T-cell (primary cell): ENCODE results near the gene CAPN5. TPM values are rescaled to one million over a fixed set of nuclear protein-coding genes. Genes with fewer than 3 reads are reported as not detected.

ENCODE experiments used
- ATAC-seq, 4 experiments: fragments of 200-7000 bp in 3 of 4; fragments of 150-1000 bp in 1 of 4; cut with Tn5 transposase; replicated peaks in 1 of 4; 1 replicate in 3 of 4; 2 replicates in 1 of 4; pipeline ENCODE4 v1.10.0; 2021; ENCODE audit warnings: moderate library complexity in 3 of 4, mild to moderate bottlenecking in 2 of 4, moderate number of reproducible peaks in 1 of 4
- CTCF ChIA-PET, 2 donors: fragments of 300-600 bp; sonication (Branson Sonifier 250); formaldehyde crosslinking; loops; one replicate each; lab custom pipeline; 2022; ENCODE audit warnings: antibody characterized with exemption in 2 of 2; lab: Charles Lee
- POLR2A ChIA-PET, 2 donors: fragments of 300-600 bp; sonication (Branson Sonifier 250); formaldehyde crosslinking; loops; one replicate each; lab custom pipeline; 2022; ENCODE audit warnings: antibody characterized with exemption in 2 of 2; lab: Charles Lee
- DNase-seq, 35 experiments: peaks; one replicate each; pipeline versions ENCODE4 v3.0.0 to v3.0.0-alpha.2; 2013 to 2023
- H3K27ac ChIP-seq: one replicate; pipeline ENCODE4 v1.5.1; 2013; ENCODE audit warnings: low read length
- H3K27me3 ChIP-seq, 2 experiments: replicated peaks in 1 of 2; 1 replicate in 1 of 2; 2 replicates in 1 of 2; pipeline versions ENCODE4 v1.6.1 to v1.7.0; 2013; ENCODE audit warnings: low read length in 1 of 2, mixed read lengths in 1 of 2; ENCODE audit not compliant: control insufficient read depth in 2 of 2, insufficient read depth in 2 of 2; ENCODE audit errors: extremely low read depth in 1 of 2
- H3K36me3 ChIP-seq, 2 donors: 1 replicate in 1 of 2; 2 replicates in 1 of 2; pipeline versions ENCODE4 v1.6.1 to v1.7.0; 2013; ENCODE audit warnings: low read length in 1 of 2; ENCODE audit not compliant: control insufficient read depth in 2 of 2, insufficient read depth in 1 of 2; ENCODE audit errors: extremely low read depth in 1 of 2
- H3K4me1 ChIP-seq, 2 experiments: 1 replicate in 1 of 2; 2 replicates in 1 of 2; pipeline versions ENCODE4 v1.6.1 to v1.7.0; 2013; ENCODE audit warnings: low read length in 2 of 2, mixed read lengths in 1 of 2; ENCODE audit not compliant: insufficient read depth in 2 of 2, control insufficient read depth in 1 of 2; ENCODE audit errors: extremely low read depth in 1 of 2
- H3K4me3 ChIP-seq, 2 donors: 1 replicate in 1 of 2; 2 replicates in 1 of 2; pipeline versions ENCODE4 v1.5.1 to v1.7.0; 2013; ENCODE audit warnings: mild to moderate bottlenecking in 2 of 2, low read length in 1 of 2, moderate library complexity in 1 of 2; ENCODE audit not compliant: control insufficient read depth in 1 of 2; ENCODE audit errors: extremely low read depth in 1 of 2
- H3K9me3 ChIP-seq: 2 replicates; pipeline ENCODE4 v1.7.0; 2013
- H3K27ac Mint-ChIP-seq, 2 donors: one replicate each; pipeline ENCODE4 v1.8.0; 2020 to 2021; ENCODE audit warnings: mild to moderate bottlenecking in 2 of 2, mixed read lengths in 2 of 2
- H3K27me3 Mint-ChIP-seq, 2 donors: one replicate each; pipeline ENCODE4 v1.8.0; 2021 to 2022; ENCODE audit warnings: mixed read lengths in 2 of 2
- H3K36me3 Mint-ChIP-seq: one replicate; pipeline ENCODE4 v1.8.0; 2021; ENCODE audit warnings: mixed read lengths
- H3K4me1 Mint-ChIP-seq, 3 donors: one replicate each; pipeline ENCODE4 v1.8.0; 2020 to 2022; ENCODE audit warnings: mixed read lengths in 3 of 3, mild to moderate bottlenecking in 1 of 3
- H3K4me3 Mint-ChIP-seq, 3 donors: one replicate each; pipeline ENCODE4 v1.8.0; 2020 to 2022; ENCODE audit warnings: mild to moderate bottlenecking in 3 of 3, mixed read lengths in 3 of 3, moderate library complexity in 3 of 3
- H3K9me3 Mint-ChIP-seq, 3 donors: one replicate each; pipeline ENCODE4 v1.8.0; 2020 to 2022; ENCODE audit warnings: mixed read lengths in 3 of 3
- WGBS: methylation state at CpG from one replicate; pipeline ENCODE4 v1.1.5; 2013; ENCODE audit warnings: missing lambda C conversion rate; ENCODE audit not compliant: insufficient coverage; 5-methylcytosine and 5-hydroxymethylcytosine counted together
- total RNA-seq, 35 experiments: library from RNA in 6 of 35; stranded (reverse) in 6 of 35; fragments of 120-200 nt in 1 of 35; gene quantifications; one replicate each; pipeline versions ENCODE4 v1.2.1 to v1.2.4 and lab custom pipeline; 2013 to 2026

The CAPN5 gene
- total RNA-seq, 5 donors from 2014 or later (not counting 1 experiment from before 2014, with no cell fraction given) = 3.1 to 6.4 (median 4.0) TPM

DNA sequence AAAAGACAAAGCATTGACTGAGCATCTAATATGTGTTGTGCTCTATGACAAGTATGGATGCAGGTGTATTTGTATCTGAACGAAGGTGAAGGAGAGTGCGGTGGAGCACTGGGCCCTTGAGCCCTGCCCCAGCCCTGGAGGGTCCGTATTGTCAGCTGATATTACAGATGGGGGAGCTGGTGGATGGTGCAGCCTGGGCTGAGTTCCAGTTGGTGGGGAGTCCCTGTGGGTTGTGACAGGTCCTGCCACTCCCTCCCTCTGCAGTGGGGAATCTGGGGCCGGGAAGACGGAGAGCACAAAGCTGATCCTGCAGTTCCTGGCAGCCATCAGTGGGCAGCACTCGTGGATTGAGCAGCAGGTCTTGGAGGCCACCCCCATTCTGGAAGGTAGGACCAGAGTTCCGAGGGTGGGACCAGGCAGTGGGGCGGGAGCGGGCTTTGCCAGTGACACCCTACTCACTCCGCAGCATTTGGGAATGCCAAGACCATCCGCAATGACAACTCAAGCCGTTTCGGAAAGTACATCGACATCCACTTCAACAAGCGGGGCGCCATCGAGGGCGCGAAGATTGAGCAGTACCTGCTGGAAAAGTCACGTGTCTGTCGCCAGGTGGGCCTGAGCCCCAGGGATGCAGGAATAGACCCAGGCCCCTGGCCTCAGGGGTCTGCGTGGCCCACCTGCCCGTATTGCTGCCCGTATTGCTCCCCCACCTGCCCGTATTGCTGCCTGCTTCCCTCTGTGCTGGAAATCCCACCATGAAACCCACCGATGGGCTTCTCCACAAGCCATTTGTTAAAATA, 89.8 kb downstream of the CAPN5 start:
- DNase-seq (no peak), ATAC-seq (no peak)
- Mint-ChIP-seq H3K27me3 (peaks cover 0 to 2% of the 10 kb centered on the region in 2 donors), H3K9me3 (no peaks in the 10 kb centered on the region), H3K4me1 (peaks cover 20 to 38% (median 27%) of the 10 kb centered on the region in 3 donors), H3K27ac (no peak overlapping the region), H3K36me3 (no peaks in the 10 kb centered on the region), H3K4me3 (no peak overlapping the region)
- ChIA-PET POLR2A (no interaction called here), CTCF (no interaction called here)
- Histone ChIP-seq H3K9me3 (no peaks in the 10 kb centered on the region), H3K36me3 (no peaks in the 10 kb centered on the region), H3K4me1 (peaks cover 6 to 32% of the 10 kb centered on the region in 2 experiments), H3K27me3 (peaks cover 0 to 5% of the 10 kb centered on the region in 2 experiments), H3K4me3 (no peak overlapping the region), H3K27ac (no peak overlapping the region)
- WGBS = 95% methylated on average over 26 of the region's 26 CpGs

DNA sequence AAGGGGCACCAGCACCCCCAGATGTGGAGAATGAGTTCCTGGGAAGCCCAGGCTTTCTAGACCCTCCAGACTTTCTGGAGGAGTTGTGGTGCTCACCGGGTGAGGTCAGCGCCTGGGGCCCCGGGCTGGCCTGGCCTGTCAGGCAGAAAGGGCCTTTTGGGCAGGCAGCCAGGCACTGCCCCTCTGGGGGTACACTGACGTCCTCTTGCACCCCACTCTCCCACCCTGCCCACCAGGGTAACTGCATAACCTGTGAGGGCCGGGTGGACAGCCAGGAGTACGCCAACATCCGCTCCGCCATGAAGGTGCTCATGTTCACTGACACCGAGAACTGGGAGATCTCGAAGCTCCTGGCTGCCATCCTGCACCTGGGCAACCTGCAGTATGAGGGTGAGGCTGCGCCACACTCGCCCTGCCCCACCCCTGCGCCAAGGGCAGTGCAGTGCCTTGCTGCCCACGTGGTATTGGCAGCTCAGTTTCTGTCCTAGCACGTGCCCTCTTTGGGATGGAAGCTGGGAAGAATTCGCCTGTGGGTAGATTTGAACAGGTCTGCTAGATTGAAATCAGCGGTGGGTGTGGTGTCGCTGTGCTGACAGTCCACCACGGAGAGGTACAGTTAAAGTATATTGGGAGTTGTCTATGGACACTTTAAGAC, 91.4 kb downstream of the CAPN5 start:
- Histone ChIP-seq H3K4me3 (no peak overlapping the region), H3K9me3 (no peaks in the 10 kb centered on the region), H3K36me3 (no peaks in the 10 kb centered on the region), H3K27me3 (peaks cover 0 to 5% of the 10 kb centered on the region in 2 experiments), H3K4me1 (peaks cover 0 to 16% of the 10 kb centered on the region in 2 experiments), H3K27ac (no peak overlapping the region)
- Mint-ChIP-seq H3K27me3 (peaks cover 0 to 2% of the 10 kb centered on the region in 2 donors), H3K36me3 (no peaks in the 10 kb centered on the region), H3K27ac (no peak overlapping the region), H3K4me1 (peaks cover 5 to 23% (median 11%) of the 10 kb centered on the region in 3 donors), H3K9me3 (no peaks in the 10 kb centered on the region), H3K4me3 (no peak overlapping the region)
- ATAC-seq (no peak), DNase-seq (no peak)
- ChIA-PET CTCF (no interaction called here), POLR2A (no interaction called here)
- WGBS = 88% methylated on average over 11 of the region's 19 CpGs

DNA sequence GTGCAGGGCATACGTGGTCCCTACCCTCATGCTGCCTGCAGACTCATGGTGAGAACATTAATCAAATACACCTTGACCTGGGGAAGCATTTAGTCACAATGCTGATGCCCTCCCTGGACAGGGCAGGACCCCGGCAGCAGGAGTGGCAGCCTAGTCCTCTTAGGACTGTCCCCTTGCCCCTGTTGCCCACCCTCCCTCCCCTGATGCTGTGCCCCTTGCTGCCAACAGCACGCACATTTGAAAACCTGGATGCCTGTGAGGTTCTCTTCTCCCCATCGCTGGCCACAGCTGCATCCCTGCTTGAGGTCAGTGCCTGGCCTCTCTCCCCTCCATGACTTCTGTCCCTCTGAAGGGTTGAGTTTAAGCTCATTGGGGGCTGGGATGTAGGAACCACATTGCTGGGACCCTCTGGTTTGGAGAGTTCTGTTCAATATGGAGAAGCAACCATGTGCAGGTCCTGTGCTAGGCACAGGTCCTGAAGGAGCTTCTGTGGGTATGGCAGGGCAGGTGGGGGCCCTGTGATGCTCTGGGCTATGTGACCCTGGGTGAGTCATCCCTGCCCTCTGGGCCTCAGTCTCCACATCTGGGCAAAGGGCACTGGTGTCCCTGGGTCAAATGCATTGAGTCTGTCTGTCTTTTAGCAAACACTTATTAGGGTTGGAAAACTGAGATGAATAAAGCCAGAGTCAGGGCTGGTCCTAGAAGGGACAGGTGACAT, 92.6 kb downstream of the CAPN5 start:
- no peaks in the 10 kb centered on the region for H3K9me3 ChIP-seq
- Mint-ChIP-seq H3K27ac (no peak overlapping the region), H3K4me3 (no peak overlapping the region), H3K9me3 (no peaks in the 10 kb centered on the region), H3K27me3 (peaks cover 0 to 2% of the 10 kb centered on the region in 2 donors), H3K36me3 (no peaks in the 10 kb centered on the region), H3K4me1 (peaks cover 0 to 11% (median 2%) of the 10 kb centered on the region in 3 donors)
- ChIA-PET POLR2A (interaction anchor here in 1 of 2 donors (0.5 kb wide), 1 partner anchor 17 kb away, joined by 3 read pairs; no protein-coding TSS in a partner anchor), CTCF (no interaction called here)
- DNase-seq (no peak), ATAC-seq (no peak)
- no peak overlapping the region for H3K4me3 ChIP-seq
- H3K27ac ChIP-seq = no peak overlapping the region
- H3K4me1 ChIP-seq = peaks cover 0 to 4% of the 10 kb centered on the region in 2 experiments
- no peaks in the 10 kb centered on the region for H3K27me3 ChIP-seq
- WGBS = no CpG with 5 or more reads among the region's 4 CpGs
- H3K36me3 ChIP-seq = no peaks in the 10 kb centered on the region

DNA sequence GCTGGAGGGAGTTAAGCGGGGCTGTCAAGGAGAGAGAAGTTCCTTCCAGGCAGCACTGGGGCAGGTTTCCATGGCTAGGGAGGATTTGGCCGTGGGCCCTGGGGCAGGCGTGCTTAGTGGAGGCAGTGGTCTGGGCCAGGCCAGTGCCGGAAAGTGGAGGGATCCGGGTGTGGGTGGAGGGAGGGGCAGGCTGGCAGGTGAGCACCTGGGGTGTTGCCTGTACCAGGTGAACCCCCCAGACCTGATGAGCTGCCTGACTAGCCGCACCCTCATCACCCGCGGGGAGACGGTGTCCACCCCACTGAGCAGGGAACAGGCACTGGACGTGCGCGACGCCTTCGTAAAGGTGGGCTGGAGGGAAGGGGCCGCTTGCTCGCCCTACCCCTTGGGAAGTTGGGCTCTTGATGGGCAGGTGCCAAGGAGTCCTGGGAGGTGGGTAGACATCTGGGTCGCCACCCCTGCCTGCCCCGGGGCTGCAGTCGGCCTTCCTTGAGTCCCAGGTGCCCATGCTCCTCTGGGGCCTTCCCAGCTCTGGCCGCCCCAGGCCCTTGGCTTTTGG, 93.2 kb downstream of the CAPN5 start:
- no peak overlapping the region for H3K27ac Mint-ChIP-seq
- no peaks in the 10 kb centered on the region for H3K9me3 ChIP-seq
- no peak overlapping the region for H3K4me3 Mint-ChIP-seq
- H3K27me3 ChIP-seq = no peaks in the 10 kb centered on the region
- H3K9me3 Mint-ChIP-seq = no peaks in the 10 kb centered on the region
- no peaks in the 10 kb centered on the region for H3K4me1 ChIP-seq
- ATAC-seq = no peak
- H3K27ac ChIP-seq = no peak overlapping the region
- H3K27me3 Mint-ChIP-seq = peaks cover 0 to 2% of the 10 kb centered on the region in 2 donors
- 93% methylated on average over 20 of the region's 20 CpGs for WGBS
- DNase-seq = no peak
- CTCF ChIA-PET = no interaction called here
- H3K36me3 Mint-ChIP-seq = no peaks in the 10 kb centered on the region
- H3K4me3 ChIP-seq = no peak overlapping the region
- H3K36me3 ChIP-seq = no peaks in the 10 kb centered on the region
- POLR2A ChIA-PET = no interaction called here
- H3K4me1 Mint-ChIP-seq = peaks cover 0 to 5% (median 2%) of the 10 kb centered on the region in 3 donors

DNA sequence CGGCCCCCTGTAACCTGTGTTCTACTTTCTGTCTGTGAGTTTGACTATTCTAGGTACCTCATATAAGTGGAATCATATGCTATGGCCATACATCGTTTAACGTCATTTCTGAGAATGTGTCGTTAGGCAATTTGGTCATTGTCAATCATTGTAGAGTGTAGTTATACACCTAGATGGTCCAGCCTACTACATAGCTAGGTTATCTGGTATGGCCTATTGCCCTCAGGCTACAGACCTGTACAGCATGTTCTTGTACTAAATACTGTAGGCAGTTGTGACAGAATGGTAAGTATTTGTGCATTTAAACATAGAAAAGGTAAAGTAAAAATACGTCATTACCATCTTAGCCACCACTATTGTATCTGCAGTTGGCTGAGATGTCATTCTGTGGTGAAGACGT, 96.5 kb downstream of the CAPN5 start:
- no peaks in the 10 kb centered on the region for H3K4me1 Mint-ChIP-seq
- Histone ChIP-seq H3K4me1 (no peaks in the 10 kb centered on the region), H3K36me3 (no peaks in the 10 kb centered on the region), H3K27ac (no peak overlapping the region), H3K4me3 (no peak overlapping the region), H3K27me3 (peaks cover 0 to 2% of the 10 kb centered on the region in 2 experiments), H3K9me3 (no peaks in the 10 kb centered on the region)
- H3K36me3 Mint-ChIP-seq = no peaks in the 10 kb centered on the region
- H3K9me3 Mint-ChIP-seq = no peaks in the 10 kb centered on the region
- no peak overlapping the region for H3K27ac Mint-ChIP-seq
- CTCF ChIA-PET = no interaction called here
- ATAC-seq = no peak
- H3K4me3 Mint-ChIP-seq = no peak overlapping the region
- no peak for DNase-seq
- 91% methylated on average over 4 of the region's 6 CpGs for WGBS
- peaks cover 0 to 2% of the 10 kb centered on the region in 2 donors for H3K27me3 Mint-ChIP-seq
- POLR2A ChIA-PET = no interaction called here

DNA sequence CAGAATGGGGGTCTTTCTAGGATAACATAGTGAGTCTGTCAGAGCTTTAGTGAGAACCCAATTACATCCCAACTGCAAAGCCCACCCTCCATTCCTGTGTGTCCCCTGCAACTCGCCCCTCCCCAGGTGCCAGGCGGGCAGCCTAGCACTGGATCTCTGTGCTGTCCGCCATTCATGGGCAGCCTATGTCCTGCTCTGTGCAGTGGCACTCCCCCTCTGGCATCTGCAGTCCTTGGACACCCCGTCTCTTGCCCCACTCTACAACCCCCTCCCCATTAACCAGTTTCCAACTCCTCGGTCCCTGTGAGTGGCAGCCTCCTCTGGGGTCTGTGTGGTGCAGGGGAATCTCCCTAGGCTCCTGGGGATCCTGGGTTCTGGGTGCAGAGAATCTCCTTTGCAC, 98.3 kb downstream of the CAPN5 start:
- peaks cover 0 to 2% of the 10 kb centered on the region in 2 experiments for H3K27me3 ChIP-seq
- ChIA-PET CTCF (no interaction called here), POLR2A (no interaction called here)
- Mint-ChIP-seq H3K4me3 (no peak overlapping the region), H3K4me1 (no peaks in the 10 kb centered on the region), H3K36me3 (no peaks in the 10 kb centered on the region), H3K9me3 (no peaks in the 10 kb centered on the region), H3K27ac (no peak overlapping the region), H3K27me3 (no peaks in the 10 kb centered on the region)
- no peaks in the 10 kb centered on the region for H3K9me3 ChIP-seq
- H3K4me1 ChIP-seq = no peaks in the 10 kb centered on the region
- no peak overlapping the region for H3K27ac ChIP-seq
- H3K36me3 ChIP-seq = no peaks in the 10 kb centered on the region
- 79% methylated on average over 2 of the region's 5 CpGs for WGBS
- ATAC-seq (no peak), DNase-seq (no peak)
- H3K4me3 ChIP-seq = no peak overlapping the region
